GM12878 (cell line): ENCODE results near the gene PPP1R13L. TPM values are rescaled to one million over a fixed set of nuclear protein-coding genes. Genes with fewer than 3 reads are reported as not detected.

Experiments used
- ATAC-seq: fragments of 200-7000 bp; cut with Tn5 transposase; 3 replicates; pipeline ENCODE4 v1.9.1; 2020; ENCODE audit warnings: mild to moderate bottlenecking, moderate library complexity
- BruUV-seq: library from RNA; stranded (reverse); fragments of 400-500 nt; replicated peaks from 2 replicates; lab custom pipeline; 2021; lab: Mats Ljungman, UMichigan
- CTCF ChIA-PET: fragments of 300-600 bp; sonication (Branson Sonifier 250); formaldehyde crosslinking; extraction: SDS; loops from one replicate; lab custom pipeline; 2021; ENCODE audit warnings: inconsistent platforms; lab: Yijun Ruan, JAX
- POLR2A ChIA-PET: fragments of 350-600 bp; formaldehyde crosslinking; extraction: SDS; loops from one replicate; lab custom pipeline; 2021; ENCODE audit warnings: inconsistent platforms; lab: Charles Lee
- RAD21 ChIA-PET: fragments of 300-600 bp; sonication (Branson Sonifier 250); formaldehyde crosslinking; loops from one replicate; lab custom pipeline; 2023; ENCODE audit warnings: antibody characterized with exemption; ENCODE audit not compliant: unreplicated experiment; lab: Charles Lee
- SMC1A ChIA-PET: fragments of 300-600 bp; sonication (Branson Sonifier 250); formaldehyde crosslinking; loops from one replicate; lab custom pipeline; 2023; ENCODE audit not compliant: unreplicated experiment, uncharacterized antibody; lab: Charles Lee
- DNase-seq: peaks from one replicate; pipeline ENCODE4 v3.0.0-alpha.2; 2011; ENCODE audit warnings: low read depth, low spot score
- FAIRE-seq: peaks from 3 replicates; lab custom pipeline; 2011; peaks lifted over from hg19 to GRCh38; lab: Jason Lieb, UNC
- H2AFZ ChIP-seq: 2 replicates; pipeline ENCODE4 v1.6.0; 2011; ENCODE audit warnings: low read depth, low read length, control low read depth; ENCODE audit not compliant: control insufficient read depth
- H3K27ac ChIP-seq: 2 replicates; pipeline ENCODE4 v1.5.1; 2011; ENCODE audit warnings: control low read depth; ENCODE audit not compliant: control insufficient read depth, insufficient read depth
- H3K27me3 ChIP-seq, 2 experiments: replicated peaks in 1 of 2; 2 replicates each; pipeline versions ENCODE4 v1.6.0 to v1.6.1; 2011; ENCODE audit warnings: low read length in 1 of 2; ENCODE audit not compliant: control insufficient read depth in 2 of 2, insufficient read depth in 2 of 2
- H3K36me3 ChIP-seq, 2 experiments: 2 replicates each; pipeline ENCODE4 v1.5.1; 2011; ENCODE audit warnings: low read length in 1 of 2; ENCODE audit not compliant: control insufficient read depth in 2 of 2, insufficient read depth in 2 of 2
- H3K4me1 ChIP-seq: 2 replicates; pipeline ENCODE4 v1.6.1; 2011; ENCODE audit warnings: mild to moderate bottlenecking, low read length, moderate library complexity, mixed read lengths; ENCODE audit not compliant: control insufficient read depth, insufficient read depth
- H3K4me2 ChIP-seq: 2 replicates; pipeline ENCODE4 v1.6.0; 2011; ENCODE audit warnings: control low read depth; ENCODE audit not compliant: control insufficient read depth, insufficient read depth
- H3K4me3 ChIP-seq: fragments of 200-600 bp; sonication (generic); 2 replicates; pipeline ENCODE4 v1.5.1; 2016
- H3K79me2 ChIP-seq: 2 replicates; pipeline ENCODE4 v1.6.0; 2011; ENCODE audit warnings: low read length; ENCODE audit not compliant: control insufficient read depth, insufficient read depth
- H3K9ac ChIP-seq: 2 replicates; pipeline ENCODE4 v1.8.0; 2011; ENCODE audit warnings: low read length, control low read depth, mixed read lengths; ENCODE audit not compliant: control insufficient read depth, insufficient read depth
- H3K9me3 ChIP-seq: replicated peaks from 3 replicates; pipeline ENCODE4 v1.5.1; 2011; ENCODE audit warnings: mild to moderate bottlenecking, low read length; ENCODE audit not compliant: control insufficient read depth, insufficient read depth
- H4K20me1 ChIP-seq: 2 replicates; pipeline ENCODE4 v1.6.0; 2011; ENCODE audit not compliant: control insufficient read depth, insufficient read depth
- BACH1 ChIP-seq: fragments of 450-650 bp; IDR thresholded peaks from 2 replicates; pipeline ENCODE4 v1.6.1; 2017; ENCODE audit warnings: mild to moderate bottlenecking, borderline replicate concordance
- CREB1 ChIP-seq: IDR thresholded peaks from 2 replicates; pipeline ENCODE4 v1.6.1; 2012; ENCODE audit warnings: low read depth, mild to moderate bottlenecking, inconsistent platforms
- CTCF ChIP-seq, 3 experiments: IDR thresholded peaks in 2 of 3; conservative IDR thresholded peaks in 1 of 3; 2 replicates each; pipeline ENCODE4 v1.5.1; 2011; ENCODE audit warnings: low read depth in 3 of 3, low read length in 3 of 3, mild to moderate bottlenecking in 3 of 3, control low read depth in 2 of 3, moderate library complexity in 2 of 3, inconsistent platforms in 1 of 3, mixed read lengths in 1 of 3; ENCODE audit not compliant: control insufficient read depth in 2 of 3, insufficient read depth in 1 of 3; ENCODE audit errors: extremely low read depth in 1 of 3
- DPF2 ChIP-seq: fragments of 450-650 bp; IDR thresholded peaks from 2 replicates; pipeline ENCODE4 v1.6.1; 2017; ENCODE audit warnings: mild to moderate bottlenecking
- ELK1 ChIP-seq: IDR thresholded peaks from 2 replicates; pipeline ENCODE4 v1.6.1; 2012; ENCODE audit warnings: low read depth, low read length, improper control_type of control experiment
- NBN ChIP-seq: fragments of 450-650 bp; IDR thresholded peaks from 2 replicates; pipeline ENCODE4 v1.6.1; 2016
- NFYA ChIP-seq: IDR thresholded peaks from 2 replicates; pipeline ENCODE4 v1.6.1; 2011; ENCODE audit warnings: low read depth, mild to moderate bottlenecking, low read length, improper control_type of control experiment, borderline replicate concordance
- NR2F1 ChIP-seq: fragments of 450-650 bp; conservative IDR thresholded peaks from 2 replicates; pipeline ENCODE4 v1.6.1; 2017; ENCODE audit warnings: mild to moderate bottlenecking
- RAD21 ChIP-seq: IDR thresholded peaks from 2 replicates; pipeline ENCODE4 v1.6.1; 2011; ENCODE audit warnings: mild to moderate bottlenecking, low read depth, low read length, moderate library complexity; ENCODE audit not compliant: insufficient read depth
- RUNX3 ChIP-seq: IDR thresholded peaks from 2 replicates; pipeline ENCODE4 v1.6.1; 2012; ENCODE audit warnings: low read length, inconsistent platforms
- SKIL ChIP-seq: fragments of 450-650 bp; IDR thresholded peaks from 2 replicates; pipeline ENCODE4 v1.6.1; 2017; ENCODE audit warnings: mild to moderate bottlenecking, low read depth, inconsistent platforms; ENCODE audit not compliant: poor library complexity, severe bottlenecking
- SMARCA5 ChIP-seq: fragments of 450-650 bp; IDR thresholded peaks from 2 replicates; pipeline ENCODE4 v1.6.1; 2017; ENCODE audit warnings: mild to moderate bottlenecking
- SMC3 ChIP-seq: IDR thresholded peaks from 2 replicates; pipeline ENCODE4 v1.6.1; 2011; ENCODE audit warnings: low read length, improper control_type of control experiment, borderline replicate concordance
- TCF12 ChIP-seq: IDR thresholded peaks from 2 replicates; pipeline ENCODE4 v1.6.1; 2011; ENCODE audit warnings: low read depth, mild to moderate bottlenecking, low read length
- YY1 ChIP-seq: IDR thresholded peaks from 2 replicates; pipeline ENCODE4 v1.6.1; 2011; ENCODE audit warnings: low read depth, mild to moderate bottlenecking, low read length
- ZNF217 ChIP-seq: fragments of 450-650 bp; IDR thresholded peaks from 2 replicates; pipeline ENCODE4 v1.6.1; 2017; ENCODE audit warnings: antibody characterized with exemption, mild to moderate bottlenecking
- WGBS: methylation state at CpG from one replicate; pipeline ENCODE4 v1.1.6; 2016; ENCODE audit warnings: low lambda C conversion rate; ENCODE audit not compliant: insufficient replicate concordance, insufficient coverage; ENCODE audit errors: missing lambda C conversion rate; 5-methylcytosine and 5-hydroxymethylcytosine counted together
- in situ Hi-C: fragments of 300-500 bp; cut with MboI; formaldehyde crosslinking; loops from 9 replicates; pipeline ENCODE4 v1.14.3; 2018; ENCODE audit warnings: mixed read lengths
- intact Hi-C: fragments of 100-400 bp; cut with micrococcal nuclease; formaldehyde crosslinking; loops from one replicate; pipeline ENCODE4 v1.14.2; 2022; ENCODE audit not compliant: unreplicated experiment
- polyA plus RNA-seq, 11 experiments: library from polyadenylated mRNA; depleted of rRNA in 4 of 11; unstranded in 6 of 11; stranded (reverse) in 5 of 11; fragments of >200 nt; fragmentation: Nextera tagmentation in 4 of 11; fragmentation: Illumina TruSeq in 1 of 11; extraction: Ambion mirVana in 4 of 11; extraction: Trizol in 1 of 11; gene quantifications; 1 replicate in 1 of 11; 2 replicates in 10 of 11; pipeline versions ENCODE4 v1.2.1 to v1.2.3, GENCODE V29; 2011 to 2016; ENCODE audit warnings: inconsistent platforms in 2 of 11, missing spikeins in 2 of 11, low read depth in 1 of 11
- total RNA-seq, 4 experiments: library from RNA; depleted of rRNA in 3 of 4; stranded (reverse); fragments of >200 nt in 3 of 4; fragmentation: Illumina TruSeq in 1 of 4; extraction: Trizol in 1 of 4; gene quantifications; 2 replicates each; pipeline versions ENCODE4 v1.2.1 to v1.2.3, GENCODE V29; 2013 to 2021

Gene PPP1R13L
- total and polyA plus RNA-seq, 10 of the 15 experiments (the other 5 are each of a cell fraction or from before 2014, with no cell fraction given), result 0.40 to 10.0 (median 2.5) TPM

GRCh38 chr19:45403781-45404556 is 900 bp downstream of the PPP1R13L start:
- DNase-seq (no peak), ATAC-seq (peak; percentile 49), FAIRE-seq (no peak)
- CTCF ChIA-PET, result interaction anchor here (0.7 to 5.2 kb wide), 14 partner anchors 10 to 91 kb away, joined by 3 to 93 read pairs (median 10); partner anchors contain the start of gene ERCC1
- no TSS peak for BruUV-seq
- Histone ChIP-seq H3K9ac (peak overlapping the region; percentile 31; the same call in 1 of the 2 replicates), H3K36me3 (peaks cover 0 to under 1% of the 10 kb centered on the region in 2 experiments; a peak in 2 of 4 replicates), H3K79me2 (peaks cover 7% of the 10 kb centered on the region), H4K20me1 (no peaks in the 10 kb centered on the region), H3K27me3 (no peaks in the 10 kb centered on the region; a peak in 1 of 4 replicates), H3K27ac (no peak overlapping the region), H3K4me3 (peak overlapping the region; percentile 98), H3K9me3 (no peaks in the 10 kb centered on the region), H2AFZ (peak overlapping the region; percentile 95), H3K4me2 (peak overlapping the region; percentile 96), H3K4me1 (peaks cover 4% of the 10 kb centered on the region)
- in situ Hi-C loops, result no loop called here
- intact Hi-C loops, result loop anchor here (10.0 kb wide), 1 partner anchor 241 kb away; no protein-coding TSS in a partner anchor
- RAD21 ChIA-PET, result interaction anchor here (0.6 to 4.8 kb wide), 8 partner anchors 16 to 365 kb away, joined by 3 to 48 read pairs (median 6); partner anchors contain the start of genes ERCC1 and SIX5
- POLR2A ChIA-PET, result interaction anchor here (0.8 to 3.8 kb wide), 2 partner anchors 20 to 35 kb away, joined by 3 to 16 read pairs; partner anchors contain the start of gene ERCC1
- SMC1A ChIA-PET, result interaction anchor here (1.2 to 6.2 kb wide), 7 partner anchors 9 to 237 kb away, joined by 3 to 55 read pairs (median 4); partner anchors contain the start of gene FOSB
- WGBS, result 14% methylated on average over 22 of the region's 25 CpGs
- TF ChIP-seq ELK1 (peak; percentile 7; the same call in 1 of the 2 replicates), NR2F1 (peak; percentile 81; the same call in 1 of the 2 replicates), SKIL (no peak), SMC3 (peak; percentile 63; the same call in 1 of the 2 replicates), YY1 (peak; percentile 38; the same call in 1 of the 2 replicates), BACH1 (no peak), ZNF217 (no peak), NBN (0 out of 2 replicates have a peak, but pooled peaks have one; percentile 11), RUNX3 (peak; percentile 24; the same call in 1 of the 2 replicates), RAD21 (peak; percentile 59), TCF12 (0 out of 2 replicates have a peak, but pooled peaks have one; percentile 15), NFYA (no peak), DPF2 (0 out of 2 replicates have a peak, but pooled peaks have one; percentile 24), CREB1 (peak; percentile 49; the same call in 1 of the 2 replicates), SMARCA5 (peak; percentile 68; the same call in 1 of the 2 replicates), CTCF (IDR thresholded peaks at IDR 0.05 in 2 of 3, conservative IDR thresholded peaks at IDR 0.05 in 1 of 3; ENCODE audit: control insufficient read depth in 2 of 3, extremely low read depth in 1 of 3, insufficient read depth in 1 of 3, low read depth in 3 of 3, low read length in 3 of 3) (peak; percentile 49 to 72 (median 70))
